ENCODE results near the gene RNF151. TPM values are rescaled to one million over a fixed set of nuclear protein-coding genes. Genes with fewer than 3 reads are reported as not detected.

The RNF151 gene
- total RNA-seq, 1 donor from 2014 or later, result not detected

DNA sequence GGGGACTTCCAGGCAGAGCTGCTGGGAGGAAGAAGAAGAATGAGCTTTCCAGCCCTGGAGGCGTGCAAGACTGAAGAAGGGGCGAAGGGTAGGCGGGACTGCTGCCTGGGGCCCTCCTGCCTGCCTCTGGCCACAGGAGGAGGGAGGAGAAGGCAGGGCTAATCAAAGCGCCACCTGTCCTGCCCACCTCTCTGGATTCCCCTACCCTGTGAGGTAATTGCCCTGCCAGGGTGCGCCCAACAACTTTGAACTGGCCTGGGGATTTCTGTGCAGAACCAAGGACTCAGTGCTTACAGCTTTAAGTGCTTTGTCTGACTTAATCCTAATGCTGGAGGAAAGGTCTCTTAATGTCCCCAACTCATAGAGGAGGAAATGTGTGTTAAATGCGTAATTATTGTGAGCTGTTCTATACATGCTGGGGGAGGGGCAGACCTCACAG, 14.8 kb downstream of the RNF151 start, which contains the start of gene NOXO1:
TSS of gene NOXO1 (minus strand) at position 72 of the 439 bp plus-strand sequence. CDS start 290 bp downstream, outside the sequence.
- H3K9me3 Mint-ChIP-seq, result no peaks in the 10 kb centered on the region
- peak within 1 kb of the TSS; percentile 29 for H3K4me3 Mint-ChIP-seq
- no peak for DNase-seq (ENCODE audit: low spot score in 2 of 2, unreplicated experiment in 2 of 2)
- peaks cover 15% of the 10 kb centered on the region for H3K4me1 Mint-ChIP-seq
- TF ChIP-seq, protein P1, sequence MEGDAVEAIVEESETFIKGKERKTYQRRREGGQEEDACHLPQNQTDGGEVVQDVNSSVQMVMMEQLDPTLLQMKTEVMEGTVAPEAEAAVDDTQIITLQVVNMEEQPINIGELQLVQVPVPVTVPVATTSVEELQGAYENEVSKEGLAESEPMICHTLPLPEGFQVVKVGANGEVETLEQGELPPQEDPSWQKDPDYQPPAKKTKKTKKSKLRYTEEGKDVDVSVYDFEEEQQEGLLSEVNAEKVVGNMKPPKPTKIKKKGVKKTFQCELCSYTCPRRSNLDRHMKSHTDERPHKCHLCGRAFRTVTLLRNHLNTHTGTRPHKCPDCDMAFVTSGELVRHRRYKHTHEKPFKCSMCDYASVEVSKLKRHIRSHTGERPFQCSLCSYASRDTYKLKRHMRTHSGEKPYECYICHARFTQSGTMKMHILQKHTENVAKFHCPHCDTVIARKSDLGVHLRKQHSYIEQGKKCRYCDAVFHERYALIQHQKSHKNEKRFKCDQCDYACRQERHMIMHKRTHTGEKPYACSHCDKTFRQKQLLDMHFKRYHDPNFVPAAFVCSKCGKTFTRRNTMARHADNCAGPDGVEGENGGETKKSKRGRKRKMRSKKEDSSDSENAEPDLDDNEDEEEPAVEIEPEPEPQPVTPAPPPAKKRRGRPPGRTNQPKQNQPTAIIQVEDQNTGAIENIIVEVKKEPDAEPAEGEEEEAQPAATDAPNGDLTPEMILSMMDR (IDR thresholded peaks at IDR 0.05; ENCODE audit: unreplicated experiment), result no peak
- peaks cover 5% of the 10 kb centered on the region for H3K36me3 Mint-ChIP-seq
- H3K27ac Mint-ChIP-seq, result no peak within 1 kb of the TSS
- H3K27me3 Mint-ChIP-seq (ENCODE audit: low read depth), result peaks cover 51% of the 10 kb centered on the region

DNA sequence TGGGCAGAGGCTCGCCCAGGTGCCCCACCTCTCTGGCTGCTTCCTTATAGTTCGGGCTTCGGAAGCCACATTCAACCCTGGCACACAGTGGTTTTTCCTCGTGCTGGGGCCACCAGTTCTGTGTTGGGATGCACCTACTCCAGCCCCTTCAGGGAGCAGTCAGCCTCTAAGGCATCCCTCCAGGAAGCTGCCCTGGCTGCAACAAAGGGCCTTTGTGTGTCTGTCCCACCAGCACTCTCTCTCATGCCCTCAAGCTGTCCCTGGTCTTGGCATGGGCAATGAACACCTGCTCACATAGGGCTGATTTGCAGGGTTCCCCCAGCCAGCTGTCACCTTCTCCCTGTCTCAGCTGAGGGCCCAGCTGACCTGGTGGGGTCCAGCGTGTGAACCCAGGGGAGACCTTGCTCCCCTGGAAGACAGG, 15.4 kb downstream of the RNF151 start:
- Mint-ChIP-seq H3K4me1 (peaks cover 15% of the 10 kb centered on the region), H3K27ac (no peak overlapping the region), H3K36me3 (peaks cover 11% of the 10 kb centered on the region), H3K27me3 (ENCODE audit: low read depth) (peaks cover 52% of the 10 kb centered on the region), H3K9me3 (no peaks in the 10 kb centered on the region), H3K4me3 (no peak overlapping the region)
- DNase-seq (ENCODE audit: low spot score in 2 of 2, unreplicated experiment in 2 of 2), result no peak
- TF ChIP-seq, protein P1 (IDR thresholded peaks at IDR 0.05; ENCODE audit: unreplicated experiment), result no peak

DNA sequence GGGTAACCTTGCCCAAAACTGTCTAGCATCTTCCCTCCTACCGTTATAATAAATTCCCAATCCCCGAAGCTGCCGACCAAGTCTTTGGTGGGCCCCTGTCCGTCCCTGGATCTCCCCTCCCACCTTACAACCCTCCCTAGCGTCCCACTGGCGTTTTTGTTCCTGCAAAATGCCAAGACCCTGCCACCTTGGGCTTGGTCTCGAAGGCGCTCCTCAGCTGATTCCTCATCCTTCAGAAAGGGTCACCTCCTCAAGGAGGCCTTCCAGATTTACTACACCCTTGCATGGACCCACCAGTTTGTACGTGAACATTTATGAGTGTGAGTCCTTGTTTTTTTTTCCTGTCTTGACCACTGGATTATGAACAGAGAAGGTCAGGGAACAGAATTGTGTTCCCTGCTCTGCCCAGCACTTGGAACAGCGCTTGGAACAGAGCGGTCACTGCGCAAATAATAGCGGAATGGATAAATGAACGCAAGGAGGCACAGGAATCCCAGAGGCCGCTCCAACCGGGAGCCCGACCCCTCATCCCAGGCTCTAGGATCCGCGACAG, 16.4 kb downstream of the RNF151 start:
- H3K4me1 Mint-ChIP-seq, result peaks cover 15% of the 10 kb centered on the region
- no peak for DNase-seq (ENCODE audit: low spot score in 2 of 2, unreplicated experiment in 2 of 2)
- H3K36me3 Mint-ChIP-seq, result peaks cover 9% of the 10 kb centered on the region
- H3K27me3 Mint-ChIP-seq (ENCODE audit: low read depth), result peaks cover 52% of the 10 kb centered on the region
- TF ChIP-seq, protein P1 (IDR thresholded peaks at IDR 0.05; ENCODE audit: unreplicated experiment), result no peak
- no peaks in the 10 kb centered on the region for H3K9me3 Mint-ChIP-seq
- H3K4me3 Mint-ChIP-seq, result peak overlapping the region; percentile 72
- peak overlapping the region; percentile 30 for H3K27ac Mint-ChIP-seq

GRCh38 chr16:1983544-1984346, 17.1 kb downstream of the RNF151 start, which contains the start of gene GFER:
GFER (plus strand) TSS chr16:1984193; CDS start chr16:1984219, 26 bp downstream.
- peak within 1 kb of the TSS; percentile 87 for H3K27ac Mint-ChIP-seq
- peaks cover 15% of the 10 kb centered on the region for H3K4me1 Mint-ChIP-seq
- H3K9me3 Mint-ChIP-seq, result no peaks in the 10 kb centered on the region
- H3K27me3 Mint-ChIP-seq (ENCODE audit: low read depth), result peaks cover 53% of the 10 kb centered on the region
- peak within 1 kb of the TSS; percentile 83 for H3K4me3 Mint-ChIP-seq
- peak; percentile 71 to 85 for DNase-seq (ENCODE audit: low spot score in 2 of 2, unreplicated experiment in 2 of 2)
- H3K36me3 Mint-ChIP-seq, result peaks cover 9% of the 10 kb centered on the region
- TF ChIP-seq, protein P1 (IDR thresholded peaks at IDR 0.05; ENCODE audit: unreplicated experiment), result no peak

GRCh38 chr16:1984347-1985225, 17.9 kb downstream of the RNF151 start:
- Mint-ChIP-seq H3K27me3 (ENCODE audit: low read depth) (peaks cover 56% of the 10 kb centered on the region), H3K27ac (peak overlapping the region; percentile 87), H3K9me3 (no peaks in the 10 kb centered on the region), H3K4me1 (peaks cover 21% of the 10 kb centered on the region), H3K36me3 (peaks cover 9% of the 10 kb centered on the region), H3K4me3 (peak overlapping the region; percentile 83)
- TF ChIP-seq, protein P1 (IDR thresholded peaks at IDR 0.05; ENCODE audit: unreplicated experiment), result no peak
- DNase-seq (ENCODE audit: low spot score in 2 of 2, unreplicated experiment in 2 of 2), result no peak
